DMS 273 (cell line): ENCODE data around the gene MON1A.

Experiments used
- DNase-seq: peaks from one replicate; lab custom pipeline; 2025; ENCODE audit not compliant: unreplicated experiment; lab: John Stamatoyannopoulos, UW

The MON1A gene

DNA sequence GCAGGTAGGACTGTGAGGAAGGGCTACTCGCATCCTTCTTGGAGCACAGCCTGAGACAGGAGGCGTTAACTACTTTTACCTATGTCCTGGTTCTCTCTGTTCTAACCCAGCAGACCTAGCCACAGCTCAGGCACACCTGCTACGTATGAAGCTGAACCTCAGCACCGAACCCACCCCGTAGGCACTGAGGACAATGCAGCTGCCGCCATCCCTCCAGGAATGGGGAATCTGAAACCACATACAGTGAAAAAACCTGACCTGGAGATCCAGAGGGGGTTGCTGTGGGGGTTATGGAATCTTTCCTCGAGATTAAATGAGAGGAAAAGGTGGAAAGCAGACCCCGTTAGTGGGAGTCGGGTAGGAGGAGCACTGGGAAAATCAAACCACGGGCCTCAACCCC, 40.3 kb downstream of the MON1A start:
- no peak for DNase-seq

- no peak for DNase-seq
Observed at GRCh38 chr3:49886922-49887265, 42.7 kb downstream of the MON1A start.

DNA sequence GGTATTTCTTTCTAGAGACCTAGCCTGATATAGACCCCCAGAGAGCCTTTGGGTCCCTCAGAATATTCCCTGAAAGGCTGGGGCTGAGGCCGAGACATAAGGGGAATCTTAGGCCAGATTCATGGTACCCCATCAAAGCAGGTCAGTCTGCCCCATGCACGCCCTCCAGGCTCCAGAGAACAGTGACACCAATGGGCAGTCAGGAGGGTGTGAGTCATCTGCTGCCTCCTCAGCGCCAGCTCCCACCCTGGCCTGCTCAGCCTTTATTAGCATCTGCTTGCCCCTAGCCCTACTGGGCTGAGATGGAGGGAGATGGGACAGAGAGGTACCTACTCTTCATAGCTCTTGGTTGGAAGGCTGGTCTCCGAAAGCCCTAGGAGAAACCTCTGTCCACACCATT, 45.6 kb downstream of the MON1A start:
- DNase-seq: no peak

DNA sequence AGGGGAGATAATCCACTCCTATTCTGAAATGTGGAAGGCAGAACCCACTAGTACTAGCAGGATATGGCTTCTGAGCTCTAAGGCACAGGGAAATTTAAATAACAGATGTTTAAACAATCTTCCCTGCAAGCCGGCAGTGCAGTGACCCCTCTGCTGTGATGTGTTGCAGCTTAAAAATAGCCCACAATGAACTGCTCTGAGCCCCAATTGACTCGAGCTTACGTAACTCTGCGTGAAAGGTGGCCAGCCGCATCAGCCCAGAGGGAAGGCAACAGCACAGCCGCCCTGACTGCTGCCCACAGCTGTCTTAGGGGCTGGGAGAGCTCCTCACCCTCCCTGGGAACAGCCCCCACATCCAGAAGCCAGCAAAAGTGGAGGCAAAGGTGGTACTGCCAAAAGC, 47.4 kb downstream of the MON1A start:
- DNase-seq: peak; percentile 23

DNA sequence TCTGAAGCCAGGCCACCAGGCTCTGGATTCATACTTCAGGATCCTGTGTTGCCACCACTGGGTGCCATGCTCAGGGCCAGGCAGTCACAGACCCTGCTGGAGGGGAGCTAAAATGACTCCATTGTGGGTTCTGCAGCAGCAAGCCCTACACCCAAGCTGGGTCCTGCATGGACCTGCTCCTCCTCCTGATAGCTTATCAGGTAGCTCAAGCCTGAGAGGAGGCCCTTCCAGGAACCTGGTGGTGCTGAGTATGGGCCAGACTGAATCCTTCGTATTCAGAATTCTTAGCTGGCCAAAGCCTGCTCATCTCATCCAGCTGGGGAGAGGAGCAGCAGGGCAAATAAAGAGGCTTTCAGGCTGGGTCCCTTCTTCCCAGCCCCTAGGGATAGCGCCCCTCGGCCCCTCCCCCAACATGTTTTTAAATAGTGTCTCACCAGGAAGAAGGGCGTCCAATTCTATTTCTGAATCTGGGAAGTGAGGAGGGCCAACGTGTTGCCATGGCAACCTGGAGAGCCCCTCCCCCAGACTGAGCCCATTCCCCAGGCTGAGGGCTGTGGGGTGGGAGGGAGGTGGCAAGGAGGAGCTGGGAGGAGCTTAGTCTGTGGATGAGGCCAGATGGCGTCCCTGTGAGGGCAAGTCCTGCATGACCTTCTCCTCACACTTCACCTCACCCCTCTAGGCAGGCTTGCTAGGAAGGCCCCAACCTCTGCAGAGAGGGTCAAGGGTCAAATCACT, 48.9 kb downstream of the MON1A start:
- DNase-seq: peak; percentile 58

GRCh38 chr3:49879721-49880120, 49.9 kb downstream of the MON1A start:
- DNase-seq: no peak

DNA sequence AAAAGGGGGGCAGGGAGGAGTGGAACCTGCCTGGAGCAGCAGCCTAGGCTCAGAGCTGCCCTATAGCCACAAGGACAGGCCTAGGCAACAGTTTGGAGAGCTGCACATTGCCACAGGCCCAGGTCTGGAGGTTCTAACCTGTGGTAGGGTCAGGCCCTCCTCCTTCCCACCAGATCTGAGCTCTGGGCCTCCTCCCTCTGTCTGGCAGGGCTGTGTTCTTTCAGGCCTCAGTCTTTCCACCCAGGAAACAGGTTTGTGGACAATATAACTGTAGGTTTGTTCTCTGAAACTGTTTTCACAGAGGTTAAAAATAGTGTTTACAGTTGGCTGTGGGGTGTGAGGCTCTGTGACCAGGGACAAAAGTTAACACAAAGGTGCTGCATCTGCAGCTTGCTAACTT, 50.9 kb downstream of the MON1A start:
- DNase-seq: no peak

DNA sequence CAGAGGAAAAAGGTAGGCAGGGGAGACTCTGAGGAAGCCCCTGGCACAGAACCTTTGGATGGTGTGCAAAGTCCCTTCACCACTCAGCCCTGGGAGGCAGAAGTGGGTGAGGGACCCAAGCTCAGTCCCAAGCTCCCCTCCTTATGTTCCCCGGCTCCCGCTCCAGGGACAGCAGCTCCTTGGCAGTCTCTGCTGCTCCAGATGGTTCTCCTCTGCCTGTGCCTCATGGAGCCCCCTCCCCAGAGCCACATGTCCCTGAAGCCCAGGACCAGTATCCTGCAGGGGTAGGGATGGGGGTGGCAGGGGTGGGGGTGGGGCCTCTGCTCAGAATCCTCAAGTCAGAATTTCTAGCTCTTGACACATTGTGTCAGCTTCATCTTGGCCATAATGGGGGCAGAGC, 51.9 kb downstream of the MON1A start:
- peak; percentile 64 for DNase-seq

DNA sequence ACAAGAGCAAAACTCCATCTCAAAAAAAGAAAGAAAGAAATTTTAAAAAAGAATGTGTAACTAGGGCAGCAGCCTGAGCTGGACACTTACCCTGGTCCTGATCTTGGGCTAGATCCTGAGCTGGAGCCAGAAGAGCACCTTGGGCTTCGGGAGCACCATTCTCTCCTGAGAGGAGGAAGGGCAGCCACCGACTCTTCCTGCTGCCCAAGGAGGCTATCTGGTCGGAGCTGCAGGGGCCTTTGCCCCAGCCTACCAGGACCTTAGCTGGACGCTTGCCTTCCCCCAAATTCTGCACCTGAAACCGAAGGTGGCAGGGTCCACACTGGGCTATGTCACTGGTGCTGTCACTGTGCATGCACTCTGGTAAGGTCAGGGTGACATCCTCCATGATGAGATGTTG, 53.0 kb downstream of the MON1A start:
- no peak for DNase-seq

- no peak for DNase-seq
Observed at GRCh38 chr3:49873623-49874022, 56.0 kb downstream of the MON1A start.

DNA sequence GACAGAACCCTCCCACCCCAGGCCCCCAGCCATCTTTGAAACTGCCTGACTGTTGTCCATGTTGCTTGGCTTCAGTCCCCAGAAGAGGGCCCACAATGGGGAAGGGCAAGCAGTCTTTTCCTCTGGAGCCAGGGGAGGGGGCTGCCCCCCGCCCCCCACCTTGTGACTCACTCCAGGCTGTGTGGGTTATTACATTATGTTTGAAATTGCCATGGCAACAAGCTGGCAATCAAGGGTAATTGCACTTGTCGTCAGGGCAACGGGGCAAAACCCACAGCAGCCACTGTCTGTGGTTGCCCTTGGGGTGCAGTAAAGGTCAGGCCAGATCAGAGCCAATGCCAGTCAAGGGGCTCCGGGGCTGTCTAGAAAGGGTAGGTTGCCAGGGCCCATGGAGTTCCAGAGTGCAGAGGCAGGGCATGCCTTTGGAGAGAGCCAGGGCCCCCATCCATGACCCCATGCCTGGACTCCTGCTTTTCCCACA, 56.8 kb downstream of the MON1A start:
- peak; percentile 39 for DNase-seq

DNA sequence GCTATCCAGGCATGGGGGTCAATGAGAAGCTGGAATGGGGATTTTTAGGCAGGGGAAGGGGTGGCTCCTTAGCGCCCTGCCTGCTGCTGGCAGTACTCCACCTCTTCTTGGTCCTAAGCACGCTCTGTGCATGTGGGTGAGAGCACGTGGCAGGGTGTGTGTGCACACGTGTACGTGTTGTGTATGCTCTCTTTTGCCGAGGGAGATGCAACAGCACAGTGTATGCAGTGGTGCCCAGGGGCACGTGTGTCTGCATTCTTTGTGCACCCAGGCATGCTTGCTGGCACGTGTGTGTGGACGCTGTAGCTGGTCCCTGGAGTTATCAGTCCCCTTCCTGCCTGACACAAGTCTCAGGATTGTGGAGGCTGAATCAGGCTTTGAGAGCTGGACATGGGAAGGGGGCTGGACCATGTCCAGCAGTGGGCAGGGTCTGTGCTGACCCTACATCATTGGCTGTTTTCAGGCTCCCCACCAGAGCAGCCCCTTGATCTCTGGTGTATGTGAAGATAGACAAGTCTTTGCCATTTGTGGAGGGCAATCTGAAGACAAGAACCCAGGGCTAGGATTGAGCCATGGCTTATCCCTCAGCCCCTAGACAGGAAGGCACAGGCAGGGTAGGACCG, 58.0 kb downstream of the MON1A start:
- DNase-seq: no peak

GRCh38 chr3:49869525-49870126, 60.0 kb downstream of the MON1A start, which contains the start of gene CAMKV:
Gene CAMKV, minus strand, starts transcription at chr3:49869906. Its CDS starts 7,518 bp downstream, at chr3:49862388.
- DNase-seq: peak; percentile 86

DNA sequence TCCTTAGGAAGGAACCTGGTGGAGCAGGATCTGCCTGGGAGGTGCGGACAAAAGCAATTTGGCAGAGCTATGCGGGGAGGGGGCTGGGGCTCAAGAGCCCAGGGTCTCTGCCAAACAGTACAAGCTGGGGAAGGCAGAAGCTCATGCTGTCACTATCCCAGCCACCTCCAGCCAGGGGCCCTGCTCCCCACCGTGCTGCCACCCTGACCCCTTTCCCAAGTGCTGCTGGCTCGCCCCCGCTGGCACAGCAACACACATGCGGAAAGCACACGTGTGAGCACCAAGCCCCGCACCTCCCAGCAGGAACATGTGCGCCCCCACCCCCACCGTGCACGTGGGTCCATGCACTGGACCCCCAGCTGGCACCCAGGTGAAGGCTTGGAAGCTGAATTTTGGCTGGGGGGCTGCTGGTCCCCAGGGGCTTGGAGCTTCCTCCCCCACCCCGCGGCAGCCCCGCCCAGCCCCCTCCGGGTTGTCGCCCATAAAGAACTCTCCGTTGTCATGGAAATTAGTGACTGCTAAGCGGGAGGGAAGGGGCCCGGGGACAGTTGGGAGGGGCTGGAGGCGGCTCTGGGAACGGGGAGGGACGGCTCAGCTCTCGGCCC, 60.6 kb downstream of the MON1A start:
- peak; percentile 72 for DNase-seq

DNA sequence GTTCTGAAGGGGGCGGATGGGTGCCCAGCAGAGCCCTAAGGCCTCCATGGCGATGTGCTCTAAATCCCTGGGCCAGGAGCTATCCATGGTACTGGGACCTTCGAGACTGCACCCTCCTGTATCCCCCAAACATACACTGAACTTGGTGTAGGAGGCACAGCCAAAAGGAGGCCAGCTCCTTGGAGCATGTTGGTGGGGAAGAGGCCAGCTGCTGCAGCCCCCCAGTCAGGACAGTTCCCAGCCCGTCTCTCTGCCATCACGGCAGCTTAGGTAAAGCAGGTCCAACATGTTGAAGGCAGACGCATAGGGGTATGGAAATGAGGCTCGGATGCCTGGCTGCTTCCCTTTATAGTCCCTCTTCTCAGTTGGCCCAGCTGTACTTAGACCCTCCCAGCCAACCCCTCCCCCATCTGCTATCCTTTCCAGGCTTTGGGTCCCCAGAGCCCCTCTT, 61.7 kb downstream of the MON1A start:
- peak; percentile 53 for DNase-seq

DNA sequence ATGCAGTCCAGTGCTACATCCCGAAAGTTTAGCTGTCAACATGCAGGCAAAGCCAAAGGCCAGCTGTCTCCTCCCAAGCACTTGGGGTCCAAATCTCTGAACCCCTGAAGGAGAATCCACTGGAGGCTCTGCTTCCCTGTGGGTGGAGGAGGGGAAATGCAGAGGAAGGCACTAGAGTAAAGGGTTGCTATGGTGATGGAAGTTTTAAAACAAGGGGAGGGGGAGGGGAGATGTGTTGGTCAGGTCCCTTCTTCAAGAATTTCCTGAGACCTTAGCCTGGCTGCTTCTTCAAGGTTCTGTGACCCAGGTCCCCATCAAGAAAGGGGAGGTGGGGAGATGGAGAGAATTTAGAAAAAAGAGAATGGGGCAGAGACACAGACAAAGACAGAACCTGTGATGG, 62.2 kb downstream of the MON1A start:
- no peak for DNase-seq

DNA sequence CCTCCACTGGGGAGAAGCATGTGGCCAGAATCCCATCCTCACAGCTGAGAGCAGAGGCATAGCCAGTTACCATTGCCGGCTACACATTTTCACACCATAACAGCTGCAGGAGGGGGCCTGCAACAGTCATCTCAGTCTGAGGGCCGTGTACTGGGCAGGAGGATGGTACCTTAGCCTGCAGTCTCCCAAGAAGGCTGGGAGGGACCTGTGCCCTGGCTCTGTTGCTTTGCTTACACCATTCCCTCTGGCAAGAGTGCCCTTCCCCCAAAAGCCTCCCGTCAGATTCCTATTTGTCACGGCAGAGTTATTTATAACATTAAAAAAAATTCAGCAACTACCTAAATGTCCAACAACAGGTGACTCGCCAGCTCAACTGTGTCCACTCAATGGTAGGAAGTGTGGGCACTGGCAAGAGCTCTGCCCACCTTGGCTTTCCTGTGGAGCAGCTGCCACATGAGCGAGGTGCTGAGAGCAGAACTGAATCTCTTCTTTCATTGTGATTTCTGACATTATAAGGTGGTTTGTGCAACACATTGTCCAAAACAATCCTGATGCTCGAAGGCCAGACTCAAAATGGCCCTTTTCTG, 64.3 kb downstream of the MON1A start:
- no peak for DNase-seq

DNA sequence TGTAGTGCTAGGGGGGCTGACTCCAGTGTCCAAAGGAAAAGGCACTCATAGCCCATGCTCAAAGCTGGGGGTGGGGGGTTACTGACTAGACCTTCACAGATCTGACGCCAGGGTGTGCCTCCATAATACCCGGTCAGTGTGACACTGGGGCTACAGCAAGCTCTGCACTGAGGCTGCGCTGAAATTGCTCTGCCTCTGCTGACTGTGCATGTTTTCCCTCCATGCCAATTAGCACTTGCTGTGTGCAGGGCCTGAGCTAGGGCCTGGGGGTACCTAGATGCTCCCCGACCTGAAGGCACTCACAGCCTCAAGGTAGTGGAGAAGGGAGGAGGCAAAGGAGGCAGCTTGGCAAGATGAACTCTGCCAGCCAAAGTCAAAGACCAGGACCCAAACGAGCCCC, 65.1 kb downstream of the MON1A start:
- DNase-seq: no peak

GRCh38 chr3:49859576-49860305, 69.9 kb downstream of the MON1A start:
- DNase-seq: no peak
